ENCODE measurements around the gene TTLL10. TPM values are rescaled to one million over a fixed set of nuclear protein-coding genes. Genes with fewer than 3 reads are reported as not detected.

The TTLL10 gene
- polyA plus RNA-seq, 1 donor (not counting 4 experiments of a cell fraction or from before 2014, with no cell fraction given): not detected

DNA sequence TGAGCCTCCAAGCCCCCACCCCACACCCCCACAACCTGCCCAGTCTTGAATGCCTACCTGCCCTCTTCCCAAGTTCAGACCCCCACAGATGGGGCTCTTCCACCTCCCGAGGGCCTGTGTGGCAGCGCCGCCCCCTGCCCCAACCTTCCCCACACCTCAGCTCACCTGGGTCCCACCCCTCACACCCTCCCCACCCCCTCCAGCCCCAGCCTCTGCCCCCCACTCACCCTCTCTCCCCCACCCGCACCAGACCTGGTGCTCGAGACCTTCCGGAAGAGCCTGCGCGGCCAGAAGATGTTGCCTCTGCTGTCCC is 23.5 kb downstream of the TTLL10 start:
- Histone ChIP-seq H2AFZ (ENCODE audit: control insufficient read depth, low read length) (no peak overlapping the region), H3K4me3 (ENCODE audit: control insufficient read depth in 2 of 3, extremely low read depth in 1 of 3, insufficient read depth in 2 of 3, low read depth in 1 of 3, low read length in 3 of 3) (no peak overlapping the region), H3K9me3 (ENCODE audit: control insufficient read depth, low read depth, low read length) (peaks cover 2% of the 10 kb centered on the region), H3K9ac (ENCODE audit: control insufficient read depth, extremely low read depth, insufficient read depth, low read length) (no peak overlapping the region), H3K9me1 (ENCODE audit: control insufficient read depth, extremely low read depth, insufficient read depth, low read length) (no peaks in the 10 kb centered on the region), H3K4me1 (ENCODE audit: control insufficient read depth, extremely low read depth, insufficient read depth, low read length) (no peaks in the 10 kb centered on the region), H3K36me3 (ENCODE audit: control insufficient read depth in 2 of 2, extremely low read depth in 1 of 2, insufficient read depth in 2 of 2, low read length in 2 of 2) (no peaks in the 10 kb centered on the region), H3K27me3 (ENCODE audit: control insufficient read depth, extremely low read depth, insufficient read depth, low read length) (peaks cover 4% of the 10 kb centered on the region), H3K27ac (ENCODE audit: control insufficient read depth, insufficient read depth, low read length) (no peak overlapping the region), H3K79me2 (ENCODE audit: control insufficient read depth, insufficient read depth, low read length) (no peaks in the 10 kb centered on the region), H3K4me2 (ENCODE audit: control insufficient read depth, extremely low read depth, insufficient read depth, low read depth, low read length) (no peak overlapping the region), H4K20me1 (ENCODE audit: control insufficient read depth, extremely low read depth, insufficient read depth, low read length) (no peaks in the 10 kb centered on the region)
- TF ChIP-seq, protein P1, sequence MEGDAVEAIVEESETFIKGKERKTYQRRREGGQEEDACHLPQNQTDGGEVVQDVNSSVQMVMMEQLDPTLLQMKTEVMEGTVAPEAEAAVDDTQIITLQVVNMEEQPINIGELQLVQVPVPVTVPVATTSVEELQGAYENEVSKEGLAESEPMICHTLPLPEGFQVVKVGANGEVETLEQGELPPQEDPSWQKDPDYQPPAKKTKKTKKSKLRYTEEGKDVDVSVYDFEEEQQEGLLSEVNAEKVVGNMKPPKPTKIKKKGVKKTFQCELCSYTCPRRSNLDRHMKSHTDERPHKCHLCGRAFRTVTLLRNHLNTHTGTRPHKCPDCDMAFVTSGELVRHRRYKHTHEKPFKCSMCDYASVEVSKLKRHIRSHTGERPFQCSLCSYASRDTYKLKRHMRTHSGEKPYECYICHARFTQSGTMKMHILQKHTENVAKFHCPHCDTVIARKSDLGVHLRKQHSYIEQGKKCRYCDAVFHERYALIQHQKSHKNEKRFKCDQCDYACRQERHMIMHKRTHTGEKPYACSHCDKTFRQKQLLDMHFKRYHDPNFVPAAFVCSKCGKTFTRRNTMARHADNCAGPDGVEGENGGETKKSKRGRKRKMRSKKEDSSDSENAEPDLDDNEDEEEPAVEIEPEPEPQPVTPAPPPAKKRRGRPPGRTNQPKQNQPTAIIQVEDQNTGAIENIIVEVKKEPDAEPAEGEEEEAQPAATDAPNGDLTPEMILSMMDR (optimal IDR thresholded peaks at IDR 0.05 in 1 of 3, IDR thresholded peaks at IDR 0.05 in 1 of 3, conservative IDR thresholded peaks at IDR 0.05 in 1 of 3; ENCODE audit: extremely low read depth in 1 of 3, insufficient read depth in 2 of 3, low read length in 3 of 3): no peak
- TF ChIP-seq EZH2 (IDR thresholded peaks at IDR 0.05; ENCODE audit: low read length): no peak
- FAIRE-seq (no peak), DNase-seq (ENCODE audit: low read depth, low spot score) (no peak)
- dilution Hi-C loops (cut with MboI; ENCODE audit: extremely low pct_ligation_motif_present, low sequenced_read_pairs): no loop called here

DNA sequence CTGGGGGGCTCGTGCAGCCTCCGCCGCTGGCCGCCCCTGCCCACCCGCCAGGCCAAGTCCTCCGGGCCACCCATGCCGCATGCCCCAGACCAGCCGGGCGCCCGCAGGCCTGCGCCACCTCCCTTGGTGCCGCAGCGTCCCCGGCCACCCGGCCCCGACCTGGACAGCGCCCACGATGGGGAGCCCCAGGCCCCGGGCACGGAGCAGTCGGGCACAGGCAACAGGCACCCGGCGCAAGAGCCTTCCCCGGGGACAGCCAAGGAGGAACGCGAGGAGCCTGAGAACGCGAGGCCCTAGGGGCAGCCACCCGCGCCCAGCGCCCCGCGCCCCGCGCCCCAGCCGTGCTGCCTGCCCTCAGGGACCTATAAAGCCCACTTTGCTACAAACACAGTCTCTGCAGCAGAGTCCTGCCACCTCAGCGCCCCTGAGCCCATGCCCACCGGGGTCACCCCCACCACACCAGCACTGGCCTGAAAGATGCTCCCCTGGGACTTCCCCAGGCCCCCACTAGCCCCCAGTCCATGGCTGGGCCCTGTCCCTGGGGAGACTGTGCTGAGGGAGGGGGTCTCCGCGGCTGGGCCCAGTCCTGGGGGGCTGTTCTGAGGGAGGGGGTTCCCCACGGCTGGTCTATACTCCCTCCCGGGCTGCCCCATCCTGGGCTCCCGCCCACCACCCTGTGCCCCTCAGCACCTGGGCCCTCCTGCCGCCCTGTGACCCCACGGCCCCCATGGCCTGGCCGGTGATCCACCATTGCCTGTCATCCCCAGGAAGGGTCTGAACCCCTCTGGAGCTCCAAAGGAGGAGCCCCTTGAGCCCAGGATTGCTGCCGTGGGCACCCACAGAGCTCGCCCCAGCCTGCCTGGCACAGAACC is 24.1 kb downstream of the TTLL10 start:
- FAIRE-seq: no peak
- no peak overlapping the region for H2AFZ ChIP-seq (ENCODE audit: control insufficient read depth, low read length)

More for the DNA sequence above, 24.1 kb downstream of the TTLL10 start:
- Histone ChIP-seq H3K9ac (ENCODE audit: control insufficient read depth, extremely low read depth, insufficient read depth, low read length) (no peak overlapping the region), H3K9me1 (ENCODE audit: control insufficient read depth, extremely low read depth, insufficient read depth, low read length) (no peaks in the 10 kb centered on the region), H3K4me3 (ENCODE audit: control insufficient read depth in 2 of 3, extremely low read depth in 1 of 3, insufficient read depth in 2 of 3, low read depth in 1 of 3, low read length in 3 of 3) (no peak overlapping the region), H4K20me1 (ENCODE audit: control insufficient read depth, extremely low read depth, insufficient read depth, low read length) (no peaks in the 10 kb centered on the region), H3K27ac (ENCODE audit: control insufficient read depth, insufficient read depth, low read length) (no peak overlapping the region), H3K9me3 (ENCODE audit: control insufficient read depth, low read depth, low read length) (no peaks in the 10 kb centered on the region), H3K4me2 (ENCODE audit: control insufficient read depth, extremely low read depth, insufficient read depth, low read depth, low read length) (no peak overlapping the region), H3K36me3 (ENCODE audit: control insufficient read depth in 2 of 2, extremely low read depth in 1 of 2, insufficient read depth in 2 of 2, low read length in 2 of 2) (no peaks in the 10 kb centered on the region), H3K79me2 (ENCODE audit: control insufficient read depth, insufficient read depth, low read length) (no peaks in the 10 kb centered on the region), H3K27me3 (ENCODE audit: control insufficient read depth, extremely low read depth, insufficient read depth, low read length) (peaks cover 4% of the 10 kb centered on the region), H3K4me1 (ENCODE audit: control insufficient read depth, extremely low read depth, insufficient read depth, low read length) (peaks cover 2% of the 10 kb centered on the region)
- dilution Hi-C loops (cut with MboI; ENCODE audit: extremely low pct_ligation_motif_present, low sequenced_read_pairs): no loop called here
- no peak for DNase-seq (ENCODE audit: low read depth, low spot score)
- no peak for TF ChIP-seq EZH2 (IDR thresholded peaks at IDR 0.05; ENCODE audit: low read length)
- TF ChIP-seq, protein P1 (optimal IDR thresholded peaks at IDR 0.05 in 1 of 3, IDR thresholded peaks at IDR 0.05 in 1 of 3, conservative IDR thresholded peaks at IDR 0.05 in 1 of 3; ENCODE audit: extremely low read depth in 1 of 3, insufficient read depth in 2 of 3, low read length in 3 of 3): no peak

All from keratinocyte (primary cell).